Measurements from ENCODE around the gene GALNT18. TPM values are rescaled to one million over a fixed set of nuclear protein-coding genes. Genes with fewer than 3 reads are reported as not detected.

The GALNT18 gene
- total and polyA plus RNA-seq, 7 donors = 4.6 to 32.4 (median 8.3) TPM

GRCh38 chr11:11430431-11430830 lies 191.4 kb downstream of the GALNT18 start:
- TF ChIP-seq CTCF (IDR thresholded peaks at IDR 0.05) = no peak
- Histone ChIP-seq H3K4me1 (peaks cover 16% of the 10 kb centered on the region), H3K9me3 (no peaks in the 10 kb centered on the region), H3K27me3 (ENCODE audit: insufficient read depth in 3 of 3, low read length in 2 of 3) (no peaks in the 10 kb centered on the region), H3K36me3 (ENCODE audit: insufficient read depth in 1 of 2, low read depth in 1 of 2) (no peaks in the 10 kb centered on the region), H3K27ac (no peak overlapping the region), H3K4me3 (no peak overlapping the region)
- DNase-seq (no peak), ATAC-seq (peak in 1 of 4 donors; percentile 19)
- intact Hi-C loops (cut with DNase I) = no loop called here
- WGBS, 3 donors = 89 to 96% (median 94%) methylated on average over 4 of the region's 4 CpGs

DNA sequence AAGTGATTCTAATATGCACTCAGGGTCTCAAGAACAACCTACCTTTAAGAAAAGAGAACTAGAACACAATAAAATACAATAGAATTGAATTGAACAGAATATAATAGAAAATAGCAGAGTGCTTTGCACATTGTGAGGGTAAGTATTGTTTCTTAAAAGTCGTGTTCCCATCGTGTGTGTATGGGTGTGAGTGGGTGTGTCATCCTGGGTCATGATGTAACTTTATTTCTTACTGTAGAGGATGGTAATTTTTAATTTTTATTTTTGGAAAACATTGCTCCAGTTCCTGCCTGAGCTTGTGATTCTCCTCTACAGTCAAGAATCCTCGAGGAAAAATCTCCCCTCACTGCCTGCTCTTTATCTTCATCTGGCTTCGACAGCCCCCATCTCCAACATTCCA lies 193.1 kb downstream of the GALNT18 start:
- Histone ChIP-seq H3K4me3 (no peak overlapping the region), H3K4me1 (peaks cover 16% of the 10 kb centered on the region), H3K36me3 (ENCODE audit: insufficient read depth in 1 of 2, low read depth in 1 of 2) (no peaks in the 10 kb centered on the region), H3K9me3 (no peaks in the 10 kb centered on the region), H3K27me3 (ENCODE audit: insufficient read depth in 3 of 3, low read length in 2 of 3) (no peaks in the 10 kb centered on the region), H3K27ac (no peak overlapping the region)
- WGBS, 3 donors = 79 to 86% (median 84%) methylated on average over 4 of the region's 4 CpGs
- intact Hi-C loops (cut with DNase I) = no loop called here
- no peak for TF ChIP-seq CTCF (IDR thresholded peaks at IDR 0.05)
- ATAC-seq (no peak), DNase-seq (no peak)

DNA sequence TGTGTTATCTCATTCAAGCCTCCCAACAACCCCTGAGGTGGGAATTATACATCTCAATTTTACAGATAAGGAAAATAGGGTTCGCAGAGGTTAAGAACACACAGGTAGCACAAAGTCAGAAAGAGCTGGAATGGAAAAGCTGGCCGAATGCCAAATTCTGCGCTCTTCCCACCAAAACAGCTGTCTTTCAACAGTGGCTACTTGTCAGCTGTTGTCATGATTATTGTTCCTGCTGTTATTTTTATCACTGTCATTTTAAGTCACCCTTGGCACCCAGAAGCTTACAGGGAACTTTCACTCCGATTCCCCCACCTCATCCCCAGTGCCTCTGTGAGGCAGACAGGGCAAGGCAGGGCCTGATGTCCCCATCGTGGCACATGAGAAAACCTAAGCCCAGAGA lies 194.3 kb downstream of the GALNT18 start:
- intact Hi-C loops (cut with DNase I) = no loop called here
- 7 to 18% (median 11%) methylated on average over 5 of the region's 5 CpGs for WGBS, 3 donors

DNA sequence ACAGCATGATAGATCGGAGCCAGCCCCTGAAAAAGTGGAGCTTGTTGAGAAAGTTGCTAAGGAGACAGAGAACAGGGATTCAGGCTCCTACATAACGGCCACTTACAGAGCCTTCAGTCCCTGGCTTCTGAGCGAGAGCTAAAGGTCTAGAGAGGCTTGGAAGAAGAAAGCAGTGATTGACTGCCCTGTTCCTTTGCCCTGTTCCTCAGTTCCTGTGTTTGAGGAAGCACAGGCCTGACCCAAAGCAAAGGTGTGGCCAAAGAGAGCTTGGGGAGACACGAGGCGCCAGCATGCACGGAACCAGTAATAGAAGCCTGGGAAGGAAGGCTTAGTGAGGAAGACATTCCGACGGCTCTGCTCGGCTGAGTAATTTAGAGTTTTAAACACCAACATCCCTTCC lies 194.7 kb downstream of the GALNT18 start:
- intact Hi-C loops (cut with DNase I) = no loop called here
- 41 to 45% (median 41%) methylated on average over 9 of the region's 9 CpGs for WGBS, 3 donors
- no peak for TF ChIP-seq CTCF (IDR thresholded peaks at IDR 0.05)
- Histone ChIP-seq H3K27ac (peak overlapping the region; percentile 18), H3K9me3 (no peaks in the 10 kb centered on the region), H3K27me3 (ENCODE audit: insufficient read depth in 3 of 3, low read length in 2 of 3) (no peaks in the 10 kb centered on the region), H3K4me1 (peaks cover 25% of the 10 kb centered on the region), H3K36me3 (ENCODE audit: insufficient read depth in 1 of 2, low read depth in 1 of 2) (no peaks in the 10 kb centered on the region), H3K4me3 (no peak overlapping the region)
- ATAC-seq = peak; percentile 18 to 82 (median 67)
- no peak for DNase-seq

More for the DNA sequence above, 194.3 kb downstream of the GALNT18 start:
- Histone ChIP-seq H3K27ac (peak overlapping the region; percentile 18), H3K27me3 (ENCODE audit: insufficient read depth in 3 of 3, low read length in 2 of 3) (no peaks in the 10 kb centered on the region), H3K9me3 (no peaks in the 10 kb centered on the region), H3K36me3 (ENCODE audit: insufficient read depth in 1 of 2, low read depth in 1 of 2) (no peaks in the 10 kb centered on the region), H3K4me1 (peaks cover 21% of the 10 kb centered on the region), H3K4me3 (no peak overlapping the region)
- no peak for TF ChIP-seq CTCF (IDR thresholded peaks at IDR 0.05)
- ATAC-seq (peak; percentile 65 to 83 (median 74)), DNase-seq (no peak)

DNA sequence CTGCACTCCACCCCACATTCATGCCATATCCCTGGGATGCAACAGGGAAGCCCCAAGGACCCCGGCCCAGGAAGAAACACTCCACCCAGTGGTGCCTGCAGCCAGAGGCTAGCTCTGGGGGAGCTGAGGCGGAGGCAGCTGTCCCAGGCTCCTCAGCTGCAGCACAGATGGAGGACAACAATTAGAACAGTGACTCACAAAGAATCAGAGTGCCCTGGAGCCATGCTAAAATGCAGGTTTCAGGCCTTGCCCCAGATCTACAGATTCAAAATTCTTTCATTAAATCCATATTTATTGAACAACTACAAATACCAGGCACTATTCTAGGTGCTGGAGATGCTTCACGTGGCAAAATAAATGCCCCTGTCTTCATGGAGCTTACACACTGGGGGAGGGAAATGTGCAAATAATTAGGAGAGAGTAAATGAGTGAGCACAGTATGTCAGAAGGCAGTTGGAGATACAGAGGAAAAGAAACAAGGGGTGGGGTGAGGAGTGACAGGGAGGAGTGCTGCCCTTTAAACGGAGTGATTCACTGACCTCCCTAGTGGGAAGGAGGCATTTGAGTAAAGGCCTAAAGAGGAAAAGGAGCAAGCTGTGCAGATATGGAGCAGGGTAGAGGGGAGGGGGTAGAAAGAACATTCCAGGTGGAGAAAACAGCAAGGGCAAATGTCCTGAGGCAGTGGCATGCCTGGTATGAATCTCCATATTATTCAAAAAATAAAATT lies 195.4 kb downstream of the GALNT18 start:
- no peak overlapping the region for H3K27ac ChIP-seq
- intact Hi-C loops (cut with DNase I) = no loop called here
- H3K4me3 ChIP-seq = no peak overlapping the region
- peaks cover 27% of the 10 kb centered on the region for H3K4me1 ChIP-seq
- no peaks in the 10 kb centered on the region for H3K9me3 ChIP-seq
- DNase-seq (no peak), ATAC-seq (peak in 1 of 4 donors; percentile 31)
- H3K27me3 ChIP-seq (ENCODE audit: insufficient read depth in 3 of 3, low read length in 2 of 3) = no peaks in the 10 kb centered on the region
- 77 to 88% (median 83%) methylated on average over 4 of the region's 4 CpGs for WGBS, 3 donors
- no peak for TF ChIP-seq CTCF (IDR thresholded peaks at IDR 0.05)
- no peaks in the 10 kb centered on the region for H3K36me3 ChIP-seq (ENCODE audit: insufficient read depth in 1 of 2, low read depth in 1 of 2)
